GM12873 (cell line): ENCODE measurements around the gene STPG3.

Experiments
- TF ChIP-seq, protein P1 (sequence below): IDR thresholded peaks from 2 replicates; pipeline ENCODE4 v1.5.1; 2012; ENCODE audit warnings: low read depth, mild to moderate bottlenecking, moderate library complexity, low read length, control low read depth; ENCODE audit not compliant: insufficient read depth; ENCODE audit errors: missing control alignments

The STPG3 gene

DNA sequence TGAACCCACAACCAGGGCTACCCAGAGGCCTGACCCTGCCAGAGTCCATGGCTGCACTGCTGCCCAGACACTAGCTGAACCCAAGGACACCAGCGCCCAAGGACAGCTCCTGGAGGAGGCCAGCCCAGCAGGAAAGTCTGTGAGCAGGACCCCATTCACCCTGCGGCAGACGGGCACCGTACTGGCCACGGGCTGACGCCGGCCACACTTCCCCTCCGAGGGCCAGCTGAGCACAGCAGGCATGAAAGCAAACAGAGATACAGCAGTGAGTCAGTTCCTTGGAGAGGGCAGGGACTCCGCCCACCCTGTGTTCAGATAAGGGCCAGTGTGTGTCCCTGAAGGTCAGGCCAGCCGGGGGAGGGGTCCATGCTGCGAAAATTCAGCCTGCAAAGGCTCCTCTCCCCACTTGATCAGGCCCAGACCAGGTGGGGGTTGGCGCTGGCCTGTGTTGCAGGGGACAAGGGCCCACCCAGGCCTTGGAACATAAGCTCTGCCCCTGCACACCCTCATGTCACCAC, 32.3 kb upstream of the STPG3 start:
- TF ChIP-seq, protein P1, sequence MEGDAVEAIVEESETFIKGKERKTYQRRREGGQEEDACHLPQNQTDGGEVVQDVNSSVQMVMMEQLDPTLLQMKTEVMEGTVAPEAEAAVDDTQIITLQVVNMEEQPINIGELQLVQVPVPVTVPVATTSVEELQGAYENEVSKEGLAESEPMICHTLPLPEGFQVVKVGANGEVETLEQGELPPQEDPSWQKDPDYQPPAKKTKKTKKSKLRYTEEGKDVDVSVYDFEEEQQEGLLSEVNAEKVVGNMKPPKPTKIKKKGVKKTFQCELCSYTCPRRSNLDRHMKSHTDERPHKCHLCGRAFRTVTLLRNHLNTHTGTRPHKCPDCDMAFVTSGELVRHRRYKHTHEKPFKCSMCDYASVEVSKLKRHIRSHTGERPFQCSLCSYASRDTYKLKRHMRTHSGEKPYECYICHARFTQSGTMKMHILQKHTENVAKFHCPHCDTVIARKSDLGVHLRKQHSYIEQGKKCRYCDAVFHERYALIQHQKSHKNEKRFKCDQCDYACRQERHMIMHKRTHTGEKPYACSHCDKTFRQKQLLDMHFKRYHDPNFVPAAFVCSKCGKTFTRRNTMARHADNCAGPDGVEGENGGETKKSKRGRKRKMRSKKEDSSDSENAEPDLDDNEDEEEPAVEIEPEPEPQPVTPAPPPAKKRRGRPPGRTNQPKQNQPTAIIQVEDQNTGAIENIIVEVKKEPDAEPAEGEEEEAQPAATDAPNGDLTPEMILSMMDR: no peak

DNA sequence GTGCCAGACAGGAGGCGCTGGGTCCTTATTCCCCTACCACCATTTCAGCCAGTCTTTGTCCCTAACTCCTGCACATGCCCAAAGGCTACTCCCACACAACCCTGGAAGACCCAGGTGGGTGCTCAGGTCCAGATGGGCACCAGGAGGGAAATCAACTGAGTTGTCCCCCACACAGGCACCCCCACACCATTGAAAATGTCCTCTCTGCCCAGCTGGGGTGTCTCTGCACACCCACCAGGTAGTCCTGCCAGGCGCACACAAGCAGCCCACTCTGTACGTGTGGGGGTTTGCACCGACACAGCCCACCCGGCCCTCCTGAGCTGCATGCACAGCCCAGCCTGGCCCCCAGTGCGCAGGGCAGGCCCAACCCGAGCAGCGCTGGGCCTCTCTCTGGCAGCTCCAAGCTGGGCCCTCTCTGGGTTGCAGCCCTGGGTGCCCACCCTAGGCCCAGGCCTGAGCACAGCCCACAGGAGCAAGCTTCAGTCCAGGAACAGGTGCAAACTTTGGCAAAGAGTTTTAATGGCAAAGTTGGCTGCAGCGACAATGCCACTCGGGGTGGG, 31.2 kb upstream of the STPG3 start:
- TF ChIP-seq, protein P1: no peak

DNA sequence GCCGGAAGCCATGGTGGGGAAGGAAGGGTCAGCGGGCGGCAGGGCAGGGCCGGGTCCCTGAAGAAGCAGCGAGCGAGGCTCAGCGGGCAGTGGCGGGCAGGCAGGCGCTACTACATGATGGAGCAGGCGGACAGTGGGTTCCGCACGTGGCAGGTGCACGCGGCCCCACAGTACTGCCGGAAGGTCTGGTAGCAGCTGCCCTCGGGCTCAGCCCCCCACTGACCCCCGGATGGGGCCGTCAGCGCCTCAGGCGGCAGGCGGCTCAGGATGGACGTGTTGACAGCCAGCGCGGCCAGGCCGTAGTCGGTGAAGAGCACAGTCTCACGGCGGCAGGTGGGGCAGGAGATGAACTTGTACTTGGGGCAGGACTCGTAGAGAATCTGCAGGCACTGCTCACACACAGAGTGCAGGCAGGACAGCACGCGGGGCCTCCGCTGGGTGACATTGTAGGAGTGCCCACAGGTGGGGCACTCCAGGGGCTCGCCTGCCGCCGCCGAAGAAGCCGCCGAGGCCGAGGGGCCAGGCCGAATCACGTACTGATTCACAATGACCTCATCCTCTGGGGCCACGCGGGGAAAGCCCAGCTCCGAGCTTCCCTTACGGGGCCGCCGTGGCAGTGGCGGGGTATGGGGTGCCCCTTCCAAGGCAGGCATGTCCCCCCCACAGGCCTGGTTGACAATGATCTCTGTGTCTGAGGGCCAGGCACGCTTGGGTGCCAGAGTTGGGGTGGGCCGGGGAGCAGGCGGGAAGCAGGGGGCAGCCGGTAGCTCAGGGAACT, 30.6 kb upstream of the STPG3 start:
- TF ChIP-seq, protein P1: no peak

DNA sequence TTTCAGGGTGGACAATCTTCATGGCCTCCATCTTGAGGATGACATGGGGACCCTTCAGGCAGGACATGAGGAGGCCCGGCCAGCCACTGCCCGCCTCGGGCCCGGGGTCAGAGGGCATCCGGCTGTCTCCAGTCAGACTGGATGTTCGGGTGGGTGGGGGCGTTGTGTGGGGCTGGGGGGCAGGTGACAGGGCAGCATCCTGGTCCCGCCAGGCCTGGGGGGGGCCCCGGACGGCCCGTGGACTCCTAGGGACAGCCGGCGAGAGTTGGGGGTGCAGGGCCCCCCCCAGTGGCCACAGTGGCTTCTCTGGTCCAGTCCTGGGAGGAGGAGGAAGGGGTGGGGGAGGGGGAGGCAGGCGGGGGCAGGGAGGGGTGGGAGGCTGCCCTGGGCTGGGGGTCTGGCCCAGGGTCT, 30.0 kb upstream of the STPG3 start:
- TF ChIP-seq, protein P1: no peak

DNA sequence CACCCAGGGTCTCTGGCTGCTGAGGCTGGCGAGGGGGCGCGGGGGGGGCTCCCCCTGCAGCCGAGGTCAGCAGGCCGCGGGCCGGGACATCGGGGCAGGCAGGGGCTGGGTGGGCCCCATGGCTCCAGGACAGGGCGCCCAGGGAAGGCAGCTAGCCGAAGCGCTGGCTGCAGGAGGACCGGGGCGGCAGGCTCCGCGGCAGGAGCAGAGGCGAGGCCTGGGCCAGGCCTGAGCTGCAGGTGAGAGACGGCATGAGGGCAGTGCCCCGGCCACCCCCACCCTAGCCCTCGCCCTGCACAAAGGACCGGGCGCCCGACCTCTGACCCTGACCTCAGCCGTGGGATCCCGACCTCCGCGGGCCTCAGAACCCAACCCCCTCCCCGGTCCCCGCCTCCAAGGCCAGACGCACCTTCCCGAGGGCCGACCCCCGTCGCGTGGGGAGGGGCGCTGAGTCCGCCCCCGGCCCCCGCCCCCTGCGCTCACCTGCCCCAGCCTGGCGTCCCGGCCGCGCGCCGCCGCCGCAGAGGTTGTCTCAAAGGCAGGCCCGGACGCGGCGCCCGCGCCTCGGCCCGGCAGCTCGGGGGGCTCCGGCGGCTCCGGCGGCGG, 29.5 kb upstream of the STPG3 start:
- TF ChIP-seq, protein P1: no peak

DNA sequence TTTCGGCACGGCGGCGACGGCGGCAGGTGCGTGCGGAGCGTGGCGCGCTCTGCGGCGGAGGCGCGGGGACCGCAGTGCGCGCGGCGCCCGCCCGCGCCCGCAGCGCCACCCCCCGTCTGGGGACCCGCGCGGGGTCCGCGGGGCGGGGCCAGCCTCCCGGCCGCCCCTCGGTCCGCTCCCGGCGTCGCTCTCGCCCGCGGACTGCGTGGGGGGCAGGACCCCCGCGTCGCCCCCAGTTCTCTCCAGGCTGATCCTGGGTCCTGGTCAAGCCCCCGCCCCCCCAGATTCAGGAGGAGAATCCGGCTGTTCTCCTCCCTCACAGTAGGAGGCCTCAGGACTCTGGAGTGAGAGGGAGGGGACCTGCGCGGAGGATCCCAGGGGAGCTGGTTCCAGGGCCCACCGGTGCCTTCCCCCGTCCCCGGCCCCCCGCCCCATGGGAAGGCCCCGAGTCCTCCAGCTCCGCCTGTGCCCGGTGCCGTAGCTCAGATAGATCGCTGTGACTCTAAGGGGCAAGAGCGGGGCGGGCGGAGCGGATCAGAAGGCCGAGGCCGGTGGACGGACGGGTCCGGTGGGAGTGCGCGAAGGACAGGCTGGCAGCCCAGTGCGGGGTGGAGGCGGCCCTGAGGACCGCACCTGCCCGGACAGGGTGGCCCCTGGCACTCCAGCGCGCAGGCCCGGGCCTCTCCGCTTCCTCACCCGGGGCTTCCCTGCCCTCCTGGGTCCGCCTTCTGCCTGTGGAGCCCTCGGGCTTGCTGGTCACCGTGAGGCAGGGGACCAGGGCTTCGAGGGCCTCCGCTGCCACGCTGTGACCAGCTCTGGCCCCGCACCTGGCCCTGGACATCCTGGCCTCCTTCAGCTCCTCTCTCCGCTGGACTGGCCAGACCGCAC, 28.7 kb upstream of the STPG3 start, which contains the start of gene RNF208:
Gene RNF208 (minus strand): TSS at position 51 of the 888 bp plus-strand sequence. CDS start 1,028 bp downstream, outside the sequence.
- TF ChIP-seq, protein P1: no peak
